Activated CD4-positive, CD25-positive, alpha-beta regulatory T cell (primary cell): ENCODE results near the gene CDK10.
A peak's percentile ranks its signal among the peaks of the same experiment; 100 is the strongest.

Source experiments
- DNase-seq, 4 experiments: peaks; one replicate each; lab custom pipeline; 2025; lab: John Stamatoyannopoulos, UW

Gene CDK10

DNA sequence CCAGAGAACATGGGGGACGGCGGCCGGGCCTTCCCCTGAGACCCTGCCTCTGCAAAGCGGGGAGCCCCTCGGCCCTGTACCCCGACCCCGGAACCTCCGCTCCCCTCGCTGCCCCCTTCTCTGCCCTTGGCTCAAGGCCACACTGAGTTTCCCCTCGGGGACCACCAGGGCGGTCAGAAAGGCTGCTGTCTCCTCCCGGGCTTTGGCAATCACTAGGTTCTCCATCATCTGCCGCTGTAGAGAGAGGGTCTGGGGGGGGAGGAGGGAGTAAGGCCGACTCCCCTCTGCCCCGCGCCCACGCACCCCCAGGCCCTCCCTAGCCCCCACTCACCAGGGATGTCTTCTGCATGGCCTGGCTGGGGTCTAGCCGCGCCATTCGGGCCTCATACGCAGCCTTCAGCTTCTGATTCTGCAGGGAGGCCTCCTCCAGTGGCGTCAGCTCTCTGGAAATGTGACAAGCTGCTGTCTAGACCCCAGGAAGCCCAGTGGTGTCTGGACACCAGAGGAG, 25.8 kb downstream of the CDK10 start:
- DNase-seq, result no peak

DNA sequence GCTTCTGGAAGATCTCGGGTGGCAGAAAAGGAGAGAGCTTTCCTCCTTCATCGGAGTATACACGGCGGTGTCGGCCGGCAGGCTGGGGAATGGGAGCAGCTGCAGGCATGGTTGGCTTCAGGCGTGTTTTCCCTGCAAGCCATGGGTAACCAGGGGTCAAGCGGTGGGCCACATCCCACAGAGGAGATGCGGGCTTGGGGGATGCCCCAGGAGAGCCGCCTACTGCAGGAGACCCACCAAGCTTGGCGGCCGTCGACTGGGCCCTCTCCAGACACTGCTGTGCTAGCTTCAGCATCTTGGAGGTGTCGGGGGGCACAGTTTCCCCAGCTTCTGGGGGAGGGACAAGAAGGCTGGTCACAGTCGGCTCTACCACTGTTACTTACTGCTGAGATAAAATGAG, 30.0 kb downstream of the CDK10 start:
- DNase-seq, result no peak

DNA sequence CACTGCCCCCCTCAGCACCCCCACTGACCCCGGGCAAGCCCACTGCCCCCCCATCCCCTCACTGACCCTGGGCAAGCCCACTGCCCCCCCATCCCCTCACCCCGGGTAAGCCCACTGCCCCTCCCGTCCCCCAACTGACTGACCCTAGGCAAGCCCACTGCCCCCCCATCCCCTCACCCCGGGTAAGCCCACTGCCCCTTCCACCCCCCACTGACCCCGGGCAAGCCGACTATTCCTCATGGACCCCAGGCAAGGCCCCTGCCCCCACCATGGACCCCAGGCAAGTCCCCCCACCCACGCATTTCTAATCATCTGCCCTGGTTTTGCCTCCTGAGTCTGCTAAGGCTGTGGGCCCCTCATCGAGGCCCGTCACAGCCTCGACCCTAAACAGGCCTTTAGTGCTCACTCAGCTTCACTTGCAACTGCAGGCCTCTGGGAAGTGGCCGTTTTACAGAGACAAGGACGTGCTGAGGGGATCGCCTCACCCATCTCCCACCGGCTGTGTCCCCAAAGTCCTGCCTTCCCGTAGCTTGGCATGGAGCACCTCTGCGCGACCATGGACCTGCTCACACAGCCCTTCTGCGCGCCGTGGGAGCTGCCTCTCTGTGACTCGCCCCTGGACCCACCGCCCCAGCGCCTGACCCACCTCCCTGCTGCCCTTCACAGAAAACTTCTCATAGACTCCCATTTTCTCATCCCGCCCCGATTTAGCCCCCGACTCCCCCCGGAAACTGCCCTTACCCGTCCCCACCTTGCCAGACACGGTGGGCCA, 30.6 kb downstream of the CDK10 start:
- DNase-seq, result no peak

DNA sequence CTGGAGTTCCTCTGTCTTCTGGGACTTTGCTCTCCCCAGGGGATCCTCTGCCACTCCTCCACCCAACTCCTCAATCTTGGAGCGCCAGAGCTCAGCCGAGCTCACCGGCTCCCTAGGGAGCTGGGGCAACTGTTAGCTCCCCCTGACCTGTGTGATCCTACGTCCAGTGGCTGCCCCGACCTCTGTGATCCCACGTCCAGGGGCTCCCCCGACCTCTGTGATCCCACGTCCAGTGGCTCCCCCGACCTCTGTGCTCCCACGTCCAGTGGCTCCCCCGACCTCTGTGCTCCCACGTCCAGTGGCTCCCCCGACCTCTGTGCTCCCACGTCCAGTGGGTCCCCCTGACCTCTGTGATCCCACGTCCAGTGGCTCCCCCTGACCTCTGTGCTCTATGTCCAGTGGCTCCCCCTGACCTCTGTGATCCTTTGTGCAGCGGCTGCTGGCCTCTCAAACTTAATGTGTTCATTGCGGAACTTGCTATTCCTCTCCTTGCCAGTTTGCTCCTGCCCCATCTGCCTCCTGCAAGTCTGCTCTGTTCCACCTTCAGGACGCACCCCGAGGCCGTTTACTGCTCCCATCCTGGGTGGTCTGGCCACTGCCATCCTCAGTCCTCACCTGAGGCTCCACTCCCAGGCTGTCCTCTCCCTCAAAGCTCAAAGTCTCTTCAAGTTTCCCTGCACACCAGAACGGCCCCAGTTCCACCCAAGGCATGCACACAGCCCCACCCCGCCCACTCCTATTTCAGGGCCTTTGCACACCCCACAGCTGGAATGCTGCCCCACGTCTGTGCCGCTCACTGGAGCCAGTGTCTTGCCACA, 31.4 kb downstream of the CDK10 start:
- DNase-seq, result no peak

DNA sequence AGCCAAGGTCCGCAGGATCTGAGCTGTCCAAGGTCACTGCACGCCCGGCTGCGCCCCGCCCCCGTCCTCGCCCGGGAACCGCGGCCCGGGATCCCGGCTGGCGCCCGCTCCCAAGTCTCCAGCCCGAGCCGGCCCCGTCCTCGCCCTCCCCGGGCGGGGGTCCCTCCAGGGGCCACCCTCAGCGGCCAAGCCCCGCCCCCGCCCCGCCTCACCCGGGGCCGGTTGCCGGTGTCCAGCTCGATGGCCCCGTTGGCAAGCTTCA, 34.0 kb downstream of the CDK10 start:
- no peak for DNase-seq

DNA sequence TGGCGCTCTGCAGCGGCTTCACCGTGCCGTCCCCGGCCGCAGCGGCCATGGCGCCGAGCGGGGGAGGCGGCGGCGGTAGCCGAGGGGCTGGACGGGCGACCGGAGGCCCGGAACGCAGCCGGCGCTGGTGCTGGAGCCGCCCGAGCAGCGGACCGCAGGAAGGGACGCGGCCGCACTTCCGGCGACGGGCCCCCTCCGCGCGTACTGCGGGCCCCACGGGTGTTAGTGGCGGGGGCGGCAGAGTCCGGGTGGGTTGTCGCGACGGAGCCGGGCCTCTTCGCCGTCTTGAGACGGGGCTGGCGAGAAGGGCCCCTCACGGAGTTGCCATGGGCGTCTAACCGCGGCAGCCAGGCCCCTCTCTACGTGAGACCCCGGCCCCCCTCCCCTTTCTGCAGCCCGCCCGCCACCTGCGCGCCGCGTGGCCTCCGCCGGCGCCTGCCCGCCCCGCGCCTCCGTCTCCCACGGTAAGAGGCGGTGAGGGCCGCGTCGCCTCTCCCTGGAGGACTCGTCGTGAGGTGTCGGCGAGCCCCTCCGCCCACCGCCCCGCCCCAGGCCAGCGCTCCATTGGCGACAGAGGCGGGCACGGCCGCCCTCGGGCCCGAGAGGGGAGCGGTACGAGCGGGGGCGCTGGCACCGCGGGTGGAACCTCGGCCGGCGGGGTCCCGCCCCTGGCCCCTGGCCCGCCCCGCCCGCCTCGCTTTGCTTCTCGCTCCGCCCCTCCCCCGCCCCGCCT, 34.5 kb downstream of the CDK10 start, which contains the start of the genes VPS9D1 and ZNF276:
Gene VPS9D1 (minus strand): TSS at position 86 of the 733 bp plus-strand sequence. CDS start 37 bp downstream, at position 49.
Gene ZNF276 (plus strand): TSS at position 725 of the 733 bp plus-strand sequence. CDS start 104 bp downstream, outside the sequence.
- DNase-seq, result peak; percentile 71 to 80 (median 76)

DNA sequence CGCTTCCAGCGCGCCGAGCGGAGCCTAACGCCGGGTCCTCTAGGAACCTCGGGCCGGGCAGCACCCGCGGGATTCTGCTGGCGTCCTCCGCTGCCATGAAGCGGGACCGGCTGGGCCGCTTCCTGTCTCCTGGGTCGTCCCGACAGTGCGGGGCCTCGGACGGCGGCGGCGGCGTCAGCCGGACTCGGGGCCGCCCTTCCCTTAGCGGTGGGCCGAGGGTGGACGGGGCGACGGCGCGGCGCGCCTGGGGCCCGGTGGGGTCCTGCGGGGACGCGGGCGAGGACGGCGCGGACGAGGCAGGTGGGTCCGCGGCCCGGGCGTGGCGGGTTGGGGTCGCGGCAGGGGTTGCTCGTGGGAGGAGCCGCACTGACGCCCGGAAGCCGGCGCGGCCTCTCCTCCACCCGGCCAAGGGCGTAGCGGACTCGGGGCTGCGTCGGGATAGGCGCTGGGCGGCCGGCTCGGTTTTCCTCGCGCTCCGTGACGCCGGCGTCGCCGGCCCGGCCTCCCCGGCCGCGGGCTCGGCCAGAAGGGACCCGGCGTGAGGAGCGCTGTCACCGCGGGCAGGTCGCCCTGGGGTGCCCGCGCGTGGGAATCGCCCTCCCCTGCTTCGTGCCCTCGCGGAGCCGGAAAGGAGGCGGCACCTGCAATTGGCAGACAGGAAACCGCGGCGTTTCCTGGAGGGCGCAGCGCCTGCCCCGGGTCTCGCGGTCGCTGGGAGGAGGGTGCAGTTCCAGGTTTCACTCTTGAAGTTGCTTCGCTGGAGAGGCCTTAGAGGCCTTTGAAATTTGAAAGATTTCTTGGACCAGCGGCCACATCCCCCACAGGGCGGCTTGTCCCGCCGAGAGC, 35.3 kb downstream of the CDK10 start:
- DNase-seq, result peak; percentile 49 to 88 (median 70)

DNA sequence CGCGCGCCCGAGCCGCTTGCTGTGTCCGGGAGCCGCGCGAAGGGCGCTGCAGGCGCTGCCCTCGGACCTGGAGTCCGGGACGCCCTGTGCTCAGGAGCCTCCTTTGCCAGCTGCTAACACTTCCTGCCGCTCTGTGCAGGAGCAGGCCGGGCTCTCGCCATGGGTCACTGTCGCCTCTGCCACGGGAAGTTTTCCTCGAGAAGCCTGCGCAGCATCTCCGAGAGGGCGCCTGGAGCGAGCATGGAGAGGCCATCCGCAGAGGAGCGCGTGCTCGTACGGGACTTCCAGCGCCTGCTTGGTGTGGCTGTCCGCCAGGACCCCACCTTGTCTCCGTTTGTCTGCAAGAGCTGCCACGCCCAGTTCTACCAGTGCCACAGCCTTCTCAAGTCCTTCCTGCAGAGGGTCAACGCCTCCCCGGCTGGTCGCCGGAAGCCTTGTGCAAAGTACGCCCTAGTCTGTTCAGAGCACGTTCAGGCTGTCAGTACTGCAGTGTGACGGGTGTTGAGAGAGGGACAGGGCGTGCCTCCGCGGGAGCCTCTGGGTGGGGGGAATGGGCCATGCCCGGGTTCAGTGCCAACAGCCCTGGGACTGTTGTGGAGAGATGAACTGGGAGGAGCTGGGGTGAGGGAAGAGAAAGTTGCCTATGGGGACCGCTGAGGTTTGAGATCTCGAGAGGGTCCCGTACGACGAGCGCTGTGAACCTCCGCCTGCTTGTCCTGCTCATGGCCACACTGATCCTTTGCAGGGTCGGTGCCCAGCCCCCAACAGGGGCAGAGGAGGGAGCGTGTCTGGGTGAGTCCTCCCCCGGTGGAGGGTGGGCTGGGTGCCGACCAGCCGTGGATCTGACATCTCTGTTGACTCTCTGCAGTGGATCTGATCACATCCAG, 36.1 kb downstream of the CDK10 start:
- DNase-seq, result peak in 3 of 4 experiments; percentile 29 to 75 (median 50)

DNA sequence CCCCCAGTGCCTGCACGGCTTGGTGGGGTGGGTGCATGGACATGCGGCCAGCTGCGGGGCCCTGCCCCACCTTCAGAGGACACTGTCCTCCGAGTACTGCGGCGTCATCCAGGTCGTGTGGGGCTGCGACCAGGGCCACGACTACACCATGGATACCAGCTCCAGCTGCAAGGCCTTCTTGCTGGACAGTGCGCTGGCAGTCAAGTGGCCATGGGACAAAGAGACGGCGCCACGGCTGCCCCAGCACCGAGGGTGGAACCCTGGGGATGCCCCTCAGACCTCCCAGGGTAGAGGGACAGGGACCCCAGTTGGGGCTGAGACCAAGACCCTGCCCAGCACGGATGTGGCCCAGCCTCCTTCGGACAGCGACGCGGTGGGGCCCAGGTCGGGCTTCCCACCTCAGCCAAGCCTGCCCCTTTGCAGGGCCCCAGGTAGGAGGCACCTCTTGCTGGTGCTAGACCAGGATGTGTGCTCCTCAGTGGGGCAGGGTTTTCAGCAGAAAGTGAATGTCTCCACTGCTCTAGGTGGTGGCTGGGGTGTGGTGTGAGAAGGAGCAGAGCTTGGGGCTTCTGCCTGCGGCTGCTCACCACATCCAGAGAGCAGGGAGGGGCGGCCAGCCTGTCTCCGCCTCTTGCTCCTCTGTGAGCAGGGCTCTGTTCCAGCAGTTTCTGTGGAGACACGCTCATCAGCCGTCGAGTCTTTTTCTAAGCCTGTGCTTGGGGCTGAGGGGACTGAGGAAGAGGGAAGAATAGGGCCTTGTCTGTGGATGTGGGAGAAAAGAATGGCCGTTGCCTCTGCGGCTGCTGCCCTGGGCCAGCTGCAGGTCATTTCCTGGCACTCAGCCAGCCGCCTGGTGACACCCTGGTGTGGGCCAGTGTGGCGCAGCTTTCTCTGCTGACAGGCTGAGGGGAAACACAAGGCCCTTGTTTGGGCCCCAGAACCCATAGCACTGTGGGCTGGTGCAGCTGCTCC, 37.1 kb downstream of the CDK10 start:
- peak in 3 of 4 experiments; percentile 37 to 61 (median 56) for DNase-seq

DNA sequence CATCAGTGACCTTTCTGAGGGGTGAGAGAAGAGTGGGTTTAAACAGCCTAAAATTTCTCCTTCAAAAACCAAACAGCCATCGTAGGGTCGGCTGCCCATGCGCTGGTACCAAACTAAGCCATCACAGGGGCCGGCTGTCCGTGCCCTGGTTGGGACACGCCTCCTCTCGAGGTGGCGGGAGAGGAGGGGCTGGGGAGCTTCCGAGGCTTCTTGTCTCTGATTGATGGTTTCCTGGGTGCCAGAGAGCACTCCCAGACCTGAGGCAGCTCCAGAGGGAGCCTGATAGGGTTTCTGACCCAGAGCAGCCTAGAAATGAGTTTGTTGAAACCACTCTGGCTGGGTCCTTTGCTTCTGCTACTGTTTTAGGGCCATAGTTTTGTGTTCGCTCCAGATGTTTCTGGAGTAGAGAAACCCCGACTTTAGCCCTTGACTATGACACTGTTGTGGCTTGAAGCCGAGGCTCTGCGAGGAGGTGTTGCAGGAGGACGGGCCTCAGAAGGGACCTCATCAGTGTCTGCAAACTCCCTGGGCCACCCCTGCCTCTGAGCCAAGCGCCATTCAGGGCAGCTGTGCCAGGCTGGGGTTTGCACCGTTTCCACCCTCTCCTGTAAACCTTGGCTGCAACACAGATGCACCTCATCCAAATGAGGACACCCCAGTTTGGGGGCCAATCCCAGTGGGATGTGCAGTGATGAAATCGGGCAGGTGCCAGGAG, 41.1 kb downstream of the CDK10 start:
- DNase-seq, result no peak

DNA sequence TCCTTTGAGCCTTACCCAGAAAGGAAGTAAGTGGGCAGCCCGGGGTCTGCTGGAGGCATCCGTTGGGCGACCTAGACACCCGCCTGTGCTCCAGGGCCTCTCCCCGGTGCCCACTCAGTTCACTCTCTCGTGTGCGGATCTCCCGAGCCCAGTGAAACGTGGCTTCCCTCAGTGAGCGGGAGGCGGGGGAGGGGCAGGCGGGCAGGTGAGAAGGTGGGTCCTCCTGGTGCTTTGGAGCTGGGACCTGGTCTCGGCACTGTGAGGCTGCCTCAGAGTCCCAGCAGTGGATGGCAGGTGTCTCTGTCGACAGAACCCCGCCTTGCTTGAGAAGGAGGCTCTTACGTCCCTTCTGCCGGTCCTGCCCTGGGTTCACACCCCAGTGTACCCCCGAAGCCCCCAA, 42.8 kb downstream of the CDK10 start:
- no peak for DNase-seq

DNA sequence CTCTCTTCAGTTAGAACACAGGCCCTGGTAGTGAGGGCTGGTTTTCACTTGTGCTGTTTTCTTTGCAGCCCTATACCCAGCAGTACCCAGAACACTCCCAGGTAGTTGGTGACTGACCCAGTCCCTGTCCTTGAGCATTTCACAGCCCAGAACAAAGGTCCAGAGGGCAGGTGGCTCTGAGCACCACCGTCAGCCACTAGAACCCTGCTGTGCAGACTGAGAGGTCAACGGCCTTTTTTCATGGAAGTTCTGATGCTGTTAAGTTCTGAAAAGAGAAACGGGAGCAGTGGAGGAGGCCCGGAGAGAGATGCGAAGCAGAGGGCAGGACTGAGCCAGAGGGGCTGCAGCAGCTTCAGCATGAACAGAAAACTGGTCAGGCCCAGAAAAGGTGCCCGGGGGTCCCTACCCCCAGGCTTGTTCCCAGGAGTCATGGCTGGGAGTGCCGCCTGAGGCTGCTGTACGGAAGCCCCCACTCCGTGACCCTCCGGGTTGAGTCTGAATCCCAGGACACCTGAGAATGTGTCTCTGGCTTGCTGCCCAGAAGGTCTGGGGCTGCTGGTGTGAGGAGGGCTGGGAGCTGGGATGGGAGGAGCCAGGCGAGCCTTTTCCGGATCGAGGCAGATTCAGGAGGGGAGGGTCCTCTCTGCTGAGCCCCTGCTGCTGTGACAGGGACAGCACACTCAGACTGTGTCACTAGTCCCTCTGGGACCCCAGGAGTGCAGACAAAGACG, 43.5 kb downstream of the CDK10 start:
- no peak for DNase-seq

DNA sequence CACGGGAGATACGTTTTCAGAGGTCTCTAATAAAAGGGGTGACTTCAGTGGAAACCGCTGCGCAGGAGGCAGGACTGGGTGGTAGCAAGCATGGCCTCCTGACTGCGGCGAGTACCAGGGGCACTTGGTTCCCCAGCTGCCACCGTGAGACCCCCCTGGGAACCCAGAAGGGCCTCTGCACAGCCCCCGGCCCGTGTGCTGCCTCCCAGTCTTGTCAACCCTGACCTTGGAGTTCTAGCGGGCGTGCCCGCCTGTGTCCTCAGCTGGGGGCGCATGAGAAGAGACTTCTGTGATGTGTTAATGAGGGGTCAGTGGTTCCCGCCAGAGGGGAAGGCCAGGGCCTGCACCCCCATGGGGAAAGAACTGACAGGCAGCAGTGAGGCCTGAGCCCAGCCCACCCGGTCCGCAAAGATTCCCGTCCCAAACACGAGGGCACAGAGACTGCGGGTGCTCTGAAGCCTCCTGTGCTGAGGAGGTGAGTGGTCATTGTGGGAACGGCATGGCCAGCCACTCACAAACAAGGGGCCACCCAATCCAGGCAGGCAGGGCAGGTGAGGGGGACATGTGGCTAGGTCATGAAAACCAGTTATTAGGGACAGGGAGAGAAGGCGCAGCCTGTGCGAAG, 44.2 kb downstream of the CDK10 start:
- DNase-seq, result no peak

DNA sequence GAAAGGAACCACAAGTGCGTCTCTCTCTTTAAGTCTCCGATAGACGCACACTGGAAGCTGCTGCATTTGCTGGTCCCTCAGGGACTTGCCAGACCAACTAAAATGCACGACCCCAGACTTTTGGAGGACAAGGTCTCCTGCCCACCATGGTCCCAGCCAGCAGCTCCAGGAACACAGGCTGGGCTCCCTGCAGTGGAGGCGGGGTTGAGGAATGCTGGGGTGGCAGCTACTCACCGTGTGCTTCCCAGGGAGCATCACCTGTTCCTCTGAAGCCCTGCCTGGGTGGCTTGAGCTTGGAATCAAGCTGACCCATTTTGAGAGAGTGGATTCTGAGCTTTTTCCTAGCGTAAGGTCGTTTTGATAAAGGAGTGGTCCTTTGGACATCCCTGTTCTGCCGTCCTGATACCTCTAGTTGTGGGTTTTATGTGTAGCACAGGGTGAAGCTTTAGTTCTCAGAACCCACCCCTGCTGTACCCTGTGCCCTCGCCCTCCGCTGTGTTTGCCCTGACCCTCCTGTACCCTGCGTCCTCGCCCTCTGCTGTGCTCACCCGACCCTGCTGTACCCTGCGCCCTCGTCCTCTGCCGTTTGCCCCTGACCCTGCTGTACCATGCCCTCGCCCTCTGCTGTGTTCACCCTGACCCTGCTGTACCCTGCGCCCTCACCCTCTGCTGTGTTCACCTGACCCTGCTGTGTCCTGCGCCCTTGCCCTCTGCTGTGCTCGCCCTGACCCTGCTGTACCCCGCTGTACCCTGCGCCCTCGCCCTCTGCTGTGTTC, 45.8 kb downstream of the CDK10 start:
- no peak for DNase-seq

DNA sequence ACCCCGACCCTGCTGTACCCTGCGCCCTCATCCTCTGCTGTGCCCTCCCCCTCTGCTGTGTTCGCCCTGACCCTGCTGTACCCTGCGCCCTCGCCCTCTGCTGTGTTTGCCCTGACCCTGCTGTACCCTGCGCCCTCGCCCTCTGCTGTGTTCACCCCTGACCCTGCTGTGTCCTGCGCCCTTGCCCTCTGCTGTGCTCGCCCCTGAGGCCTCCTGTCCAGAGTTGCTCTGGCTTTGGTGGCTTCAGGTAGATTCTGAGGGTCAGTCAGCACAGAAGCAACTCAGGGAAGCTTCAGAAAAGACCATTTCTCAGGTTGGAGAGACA, 46.4 kb downstream of the CDK10 start:
- DNase-seq, result no peak

DNA sequence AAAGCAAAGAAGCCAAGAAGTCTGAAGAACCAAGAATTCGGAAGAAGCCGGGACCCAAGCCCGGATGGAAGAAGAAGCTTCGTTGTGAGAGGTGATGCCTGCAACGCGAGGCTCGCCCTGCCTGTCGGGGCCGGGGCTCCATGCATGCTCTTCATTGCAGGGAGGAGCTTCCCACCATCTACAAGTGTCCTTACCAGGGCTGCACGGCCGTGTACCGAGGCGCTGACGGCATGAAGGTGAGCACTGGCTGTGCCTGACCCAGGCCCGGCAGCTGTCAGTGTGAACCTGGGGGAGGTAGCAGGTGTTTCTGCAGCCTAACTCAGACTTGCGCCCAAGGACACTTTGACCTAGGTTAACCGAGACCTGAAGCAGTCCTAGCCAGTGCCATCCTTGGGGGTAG, 46.8 kb downstream of the CDK10 start:
- DNase-seq, result no peak

DNA sequence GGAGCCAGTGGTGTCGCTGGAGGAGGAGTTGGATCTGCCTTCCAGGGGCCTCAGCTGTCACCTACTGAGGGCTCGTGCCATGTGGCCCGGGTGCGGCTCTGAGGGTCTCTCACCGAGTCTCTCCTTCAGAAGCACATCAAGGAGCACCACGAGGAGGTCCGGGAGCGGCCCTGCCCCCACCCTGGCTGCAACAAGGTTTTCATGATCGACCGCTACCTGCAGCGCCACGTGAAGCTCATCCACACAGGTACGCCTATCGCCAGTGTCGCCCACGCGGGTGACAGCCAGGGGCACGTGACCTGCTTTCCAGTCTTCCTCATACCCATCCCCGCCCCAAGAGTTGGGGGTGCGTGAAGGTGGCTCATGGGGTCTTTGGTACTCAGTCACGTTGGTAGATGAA, 47.3 kb downstream of the CDK10 start:
- no peak for DNase-seq
